ENCODE data around the gene FTSJ3. TPM values are rescaled to one million over a fixed set of nuclear protein-coding genes. Genes with fewer than 3 reads are reported as not detected.

Gene FTSJ3
- total RNA-seq, 5 donors from 2014 or later (not counting 1 experiment from before 2014, with no cell fraction given) = 39.4 to 64.9 (median 53.3) TPM

DNA sequence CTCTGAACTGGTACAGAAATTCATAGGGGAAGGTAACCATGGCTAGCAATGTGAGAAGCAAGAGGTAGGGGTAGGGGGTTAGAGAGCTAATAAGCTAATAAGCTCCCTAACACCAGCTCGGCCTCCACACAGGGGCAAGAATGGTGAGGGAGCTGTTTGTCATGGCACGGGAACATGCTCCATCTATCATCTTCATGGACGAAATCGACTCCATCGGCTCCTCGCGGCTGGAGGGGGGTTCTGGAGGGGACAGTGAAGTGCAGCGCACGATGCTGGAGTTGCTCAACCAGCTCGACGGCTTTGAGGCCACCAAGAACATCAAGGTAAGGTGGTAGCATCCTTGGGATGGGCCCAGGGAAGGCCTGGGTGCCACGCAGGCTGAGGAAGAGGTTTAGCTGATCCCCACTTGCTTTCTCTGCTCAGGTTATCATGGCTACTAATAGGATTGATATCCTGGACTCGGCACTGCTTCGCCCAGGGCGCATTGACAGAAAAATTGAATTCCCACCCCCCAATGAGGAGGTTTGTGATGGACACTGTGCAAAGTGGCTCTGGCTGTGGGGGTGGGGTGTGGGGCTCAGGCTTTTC is 3.5 kb upstream of the FTSJ3 start:
- H3K4me1 ChIP-seq (ENCODE audit: control insufficient read depth in 1 of 2, extremely low read depth in 1 of 2, insufficient read depth in 2 of 2, low read length in 2 of 2) = peaks cover 31 to 72% of the 10 kb centered on the region in 2 experiments
- Mint-ChIP-seq H3K27ac (peak overlapping the region; percentile 86 to 100), H3K36me3 (peaks cover 51% of the 10 kb centered on the region), H3K9me3 (no peaks in the 10 kb centered on the region), H3K4me3 (peak overlapping the region; percentile 6 to 96 (median 39)), H3K27me3 (no peaks in the 10 kb centered on the region), H3K4me1 (peaks cover 74 to 83% (median 83%) of the 10 kb centered on the region in 3 donors)
- 87% methylated on average over 9 of the region's 15 CpGs for WGBS (ENCODE audit: insufficient coverage)
- DNase-seq = no peak
- peaks cover 16 to 75% of the 10 kb centered on the region in 2 donors for H3K36me3 ChIP-seq (ENCODE audit: control insufficient read depth in 2 of 2, extremely low read depth in 1 of 2, insufficient read depth in 1 of 2, low read length in 1 of 2)
- H3K27ac ChIP-seq (ENCODE audit: low read length) = no peak overlapping the region
- no peak overlapping the region for H3K4me3 ChIP-seq (ENCODE audit: control insufficient read depth in 1 of 2, extremely low read depth in 1 of 2, low read length in 1 of 2)
- no peaks in the 10 kb centered on the region for H3K9me3 ChIP-seq
- no peaks in the 10 kb centered on the region for H3K27me3 ChIP-seq (replicated peaks in 1 of 2; ENCODE audit: control insufficient read depth in 2 of 2, extremely low read depth in 1 of 2, insufficient read depth in 2 of 2, low read length in 1 of 2)
- POLR2A ChIA-PET = interaction anchor here (0.6 to 0.7 kb wide), 3 partner anchors 39 to 298 kb away, joined by 3 to 5 read pairs (median 4); no protein-coding TSS in a partner anchor
- CTCF ChIA-PET = interaction anchor here (0.5 to 2.0 kb wide), 3 partner anchors 18 to 186 kb away, joined by 3 to 6 read pairs (median 4); partner anchors contain the start of genes CCDC47 (in 1 of the 2) and DDX42 (in 1 of the 2)
- ATAC-seq (replicated peaks in 1 of 4) = no peak

GRCh38 chr17:63830278-63830677 is 2.8 kb upstream of the FTSJ3 start:
- Mint-ChIP-seq H3K9me3 (no peaks in the 10 kb centered on the region), H3K4me1 (peaks cover 78 to 84% (median 80%) of the 10 kb centered on the region in 3 donors), H3K27ac (peak overlapping the region; percentile 78 to 100), H3K4me3 (peak overlapping the region in 1 of 3 donors; percentile 96), H3K27me3 (no peaks in the 10 kb centered on the region), H3K36me3 (peaks cover 52% of the 10 kb centered on the region)
- 100% methylated on average over 2 of the region's 5 CpGs for WGBS (ENCODE audit: insufficient coverage)
- Histone ChIP-seq H3K27ac (ENCODE audit: low read length) (no peak overlapping the region), H3K4me3 (ENCODE audit: control insufficient read depth in 1 of 2, extremely low read depth in 1 of 2, low read length in 1 of 2) (no peak overlapping the region), H3K27me3 (replicated peaks in 1 of 2; ENCODE audit: control insufficient read depth in 2 of 2, extremely low read depth in 1 of 2, insufficient read depth in 2 of 2, low read length in 1 of 2) (no peaks in the 10 kb centered on the region), H3K9me3 (no peaks in the 10 kb centered on the region), H3K36me3 (ENCODE audit: control insufficient read depth in 2 of 2, extremely low read depth in 1 of 2, insufficient read depth in 1 of 2, low read length in 1 of 2) (peaks cover 17 to 74% of the 10 kb centered on the region in 2 donors), H3K4me1 (ENCODE audit: control insufficient read depth in 1 of 2, extremely low read depth in 1 of 2, insufficient read depth in 2 of 2, low read length in 2 of 2) (peaks cover 33 to 74% of the 10 kb centered on the region in 2 experiments)
- ChIA-PET POLR2A (interaction anchor here in 1 of 2 donors (0.6 kb wide), 1 partner anchor 60 kb away, joined by 5 read pairs; no protein-coding TSS in a partner anchor), CTCF (interaction anchor here in 1 of 2 donors (0.7 to 2.0 kb wide), 2 partner anchors 57 to 186 kb away, joined by 4 to 6 read pairs; partner anchors contain the start of genes CCDC47 and DDX42)
- DNase-seq = no peak
- no peak for ATAC-seq (replicated peaks in 1 of 4)

DNA sequence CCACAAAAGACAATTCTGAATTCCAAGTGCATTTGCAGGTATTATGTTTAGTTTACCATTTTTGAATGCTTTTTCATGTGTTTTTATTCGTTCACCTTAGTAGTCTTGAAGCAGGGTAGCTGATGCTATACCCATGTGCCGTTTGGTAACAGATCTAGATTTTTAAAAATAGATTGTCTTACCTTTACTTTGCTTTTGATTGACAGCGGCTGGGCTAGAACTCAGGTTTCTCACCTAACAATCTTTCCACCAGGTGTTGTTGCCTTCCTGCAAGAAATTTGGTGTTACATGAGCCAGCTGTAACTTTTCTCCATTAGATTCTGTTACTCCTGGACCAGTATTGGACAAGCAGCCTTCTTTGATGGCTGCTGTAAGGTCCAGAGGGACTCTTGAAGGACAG is 1.5 kb upstream of the FTSJ3 start:
- Histone ChIP-seq H3K4me3 (ENCODE audit: control insufficient read depth in 1 of 2, extremely low read depth in 1 of 2, low read length in 1 of 2) (no peak overlapping the region), H3K27me3 (replicated peaks in 1 of 2; ENCODE audit: control insufficient read depth in 2 of 2, extremely low read depth in 1 of 2, insufficient read depth in 2 of 2, low read length in 1 of 2) (no peaks in the 10 kb centered on the region), H3K27ac (ENCODE audit: low read length) (no peak overlapping the region), H3K4me1 (ENCODE audit: control insufficient read depth in 1 of 2, extremely low read depth in 1 of 2, insufficient read depth in 2 of 2, low read length in 2 of 2) (peaks cover 33 to 64% of the 10 kb centered on the region in 2 experiments), H3K36me3 (ENCODE audit: control insufficient read depth in 2 of 2, extremely low read depth in 1 of 2, insufficient read depth in 1 of 2, low read length in 1 of 2) (peaks cover 29 to 74% of the 10 kb centered on the region in 2 donors), H3K9me3 (no peaks in the 10 kb centered on the region)
- H3K36me3 Mint-ChIP-seq = peaks cover 54% of the 10 kb centered on the region
- H3K27me3 Mint-ChIP-seq = no peaks in the 10 kb centered on the region
- peaks cover 75 to 84% (median 75%) of the 10 kb centered on the region in 3 donors for H3K4me1 Mint-ChIP-seq
- no peak for DNase-seq
- ChIA-PET CTCF (interaction anchor here (0.6 to 2.0 kb wide), 4 partner anchors 12 to 60 kb away, joined by 3 to 6 read pairs (median 4); partner anchors contain the start of genes CCDC47 (in 1 of the 2) and DDX42 (in 1 of the 2)), POLR2A (interaction anchor here in 1 of 2 donors (0.6 to 0.9 kb wide), 2 partner anchors 64 to 87 kb away, joined by 3 read pairs; no protein-coding TSS in a partner anchor)
- ATAC-seq (replicated peaks in 1 of 4) = no peak
- 100% methylated on average over 1 of the region's 3 CpGs for WGBS (ENCODE audit: insufficient coverage)
- H3K4me3 Mint-ChIP-seq = peak overlapping the region; percentile 19 to 98 (median 96)
- peak overlapping the region; percentile 78 to 100 for H3K27ac Mint-ChIP-seq
- H3K9me3 Mint-ChIP-seq = no peaks in the 10 kb centered on the region

DNA sequence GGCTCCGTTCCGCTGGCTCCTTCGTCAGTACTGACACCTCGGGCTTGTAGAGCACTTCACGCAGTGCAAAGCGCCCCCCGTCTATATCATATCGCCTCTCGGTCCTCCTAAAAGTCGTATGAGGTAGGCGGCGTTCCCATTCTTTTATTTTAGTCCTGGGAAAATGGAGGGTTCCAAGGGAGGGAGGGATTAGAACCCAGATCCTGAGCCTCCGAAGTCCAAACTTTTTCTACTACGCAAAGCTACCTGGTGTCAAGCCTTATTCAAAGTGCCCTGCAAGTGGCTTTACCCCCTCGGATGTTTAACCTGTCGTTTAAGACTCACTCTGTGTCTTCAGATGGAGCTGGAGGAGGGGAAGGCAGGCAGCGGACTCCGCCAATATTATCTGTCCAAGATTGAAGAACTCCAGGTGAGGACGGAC is 348 bp upstream of the FTSJ3 start:
- Histone ChIP-seq H3K27ac (ENCODE audit: low read length) (peak overlapping the region; percentile 81), H3K4me1 (ENCODE audit: control insufficient read depth in 1 of 2, extremely low read depth in 1 of 2, insufficient read depth in 2 of 2, low read length in 2 of 2) (peaks cover 33 to 64% of the 10 kb centered on the region in 2 experiments), H3K27me3 (replicated peaks in 1 of 2; ENCODE audit: control insufficient read depth in 2 of 2, extremely low read depth in 1 of 2, insufficient read depth in 2 of 2, low read length in 1 of 2) (no peaks in the 10 kb centered on the region), H3K9me3 (no peaks in the 10 kb centered on the region), H3K4me3 (ENCODE audit: control insufficient read depth in 1 of 2, extremely low read depth in 1 of 2, low read length in 1 of 2) (peak overlapping the region; percentile 80 to 100), H3K36me3 (ENCODE audit: control insufficient read depth in 2 of 2, extremely low read depth in 1 of 2, insufficient read depth in 1 of 2, low read length in 1 of 2) (peaks cover 33 to 72% of the 10 kb centered on the region in 2 donors)
- Mint-ChIP-seq H3K4me3 (peak overlapping the region; percentile 96 to 98 (median 98)), H3K27ac (peak overlapping the region; percentile 99 to 100), H3K9me3 (no peaks in the 10 kb centered on the region), H3K4me1 (peaks cover 75 to 89% (median 81%) of the 10 kb centered on the region in 3 donors), H3K27me3 (no peaks in the 10 kb centered on the region), H3K36me3 (peaks cover 55% of the 10 kb centered on the region)
- POLR2A ChIA-PET = interaction anchor here (0.5 to 0.9 kb wide), 5 partner anchors 11 to 305 kb away, joined by 3 to 8 read pairs (median 3); no protein-coding TSS in a partner anchor
- no peak for DNase-seq
- no peak for ATAC-seq (replicated peaks in 1 of 4)
- CTCF ChIA-PET = interaction anchor here (0.5 to 1.7 kb wide), 12 partner anchors 8 to 572 kb away, joined by 3 to 4 read pairs (median 3); no protein-coding TSS in a partner anchor
- 0% methylated on average over 2 of the region's 19 CpGs for WGBS (ENCODE audit: insufficient coverage)

GRCh38 chr17:63826468-63827001 is 928 bp downstream of the FTSJ3 start:
- Mint-ChIP-seq H3K27me3 (no peaks in the 10 kb centered on the region), H3K4me1 (peaks cover 71 to 90% (median 76%) of the 10 kb centered on the region in 3 donors), H3K27ac (peak overlapping the region; percentile 99 to 100), H3K9me3 (no peaks in the 10 kb centered on the region), H3K36me3 (peaks cover 57% of the 10 kb centered on the region), H3K4me3 (peak overlapping the region; percentile 96 to 98 (median 98))
- 1% methylated on average over 31 of the region's 31 CpGs for whole genome bisulfite sequencing (ENCODE audit: insufficient coverage)
- Histone ChIP-seq H3K9me3 (no peaks in the 10 kb centered on the region), H3K4me1 (ENCODE audit: control insufficient read depth in 1 of 2, extremely low read depth in 1 of 2, insufficient read depth in 2 of 2, low read length in 2 of 2) (peaks cover 27 to 51% of the 10 kb centered on the region in 2 experiments), H3K27me3 (replicated peaks in 1 of 2; ENCODE audit: control insufficient read depth in 2 of 2, extremely low read depth in 1 of 2, insufficient read depth in 2 of 2, low read length in 1 of 2) (no peaks in the 10 kb centered on the region), H3K4me3 (ENCODE audit: control insufficient read depth in 1 of 2, extremely low read depth in 1 of 2, low read length in 1 of 2) (peak overlapping the region; percentile 80 to 100), H3K36me3 (ENCODE audit: control insufficient read depth in 2 of 2, extremely low read depth in 1 of 2, insufficient read depth in 1 of 2, low read length in 1 of 2) (peaks cover 28 to 72% of the 10 kb centered on the region in 2 donors), H3K27ac (ENCODE audit: low read length) (peak overlapping the region; percentile 81)
- peak in 2 of 35 experiments; percentile 17 to 19 for DNase-seq
- POLR2A ChIA-PET = interaction anchor here in 1 of 2 donors (0.6 to 1.5 kb wide), 2 partner anchors 53 to 670 kb away, joined by 3 read pairs; partner anchors contain the start of genes CCDC47 and DDX42
- CTCF ChIA-PET = interaction anchor here in 1 of 2 donors (0.6 to 1.2 kb wide), 6 partner anchors 17 to 58 kb away, joined by 3 to 5 read pairs (median 4); partner anchors contain the start of genes CCDC47, DDX42 and SMARCD2
- peak; percentile 3 to 7 (median 4) for ATAC-seq (replicated peaks in 1 of 4)

- no peaks in the 10 kb centered on the region for H3K9me3 Mint-ChIP-seq
Measured at GRCh38 chr17:63824362-63824761, 3.1 kb downstream of the FTSJ3 start.

More at GRCh38 chr17:63824362-63824761, 3.1 kb downstream of the FTSJ3 start:
- no peak overlapping the region for H3K4me3 ChIP-seq (ENCODE audit: control insufficient read depth in 1 of 2, extremely low read depth in 1 of 2, low read length in 1 of 2)
- ATAC-seq (replicated peaks in 1 of 4) (no peak), DNase-seq (no peak)
- peaks cover 27 to 69% of the 10 kb centered on the region in 2 donors for H3K36me3 ChIP-seq (ENCODE audit: control insufficient read depth in 2 of 2, extremely low read depth in 1 of 2, insufficient read depth in 1 of 2, low read length in 1 of 2)
- 90% methylated on average over 7 of the region's 9 CpGs for WGBS (ENCODE audit: insufficient coverage)
- H3K4me1 ChIP-seq (ENCODE audit: control insufficient read depth in 1 of 2, extremely low read depth in 1 of 2, insufficient read depth in 2 of 2, low read length in 2 of 2) = peaks cover 23 to 38% of the 10 kb centered on the region in 2 experiments
- Mint-ChIP-seq H3K4me3 (peak overlapping the region in 1 of 3 donors; percentile 31), H3K4me1 (peaks cover 50 to 78% (median 58%) of the 10 kb centered on the region in 3 donors), H3K27ac (peak overlapping the region; percentile 23 to 48), H3K27me3 (no peaks in the 10 kb centered on the region), H3K36me3 (peaks cover 49% of the 10 kb centered on the region)
- no peaks in the 10 kb centered on the region for H3K27me3 ChIP-seq (replicated peaks in 1 of 2; ENCODE audit: control insufficient read depth in 2 of 2, extremely low read depth in 1 of 2, insufficient read depth in 2 of 2, low read length in 1 of 2)
- ChIA-PET CTCF (no interaction called here), POLR2A (no interaction called here)
- no peak overlapping the region for H3K27ac ChIP-seq (ENCODE audit: low read length)
- no peaks in the 10 kb centered on the region for H3K9me3 ChIP-seq
